ENCODE data around the gene GUCY2D.
A peak's percentile ranks its signal among the peaks of the same experiment; 100 is the strongest.

Gene GUCY2D

DNA sequence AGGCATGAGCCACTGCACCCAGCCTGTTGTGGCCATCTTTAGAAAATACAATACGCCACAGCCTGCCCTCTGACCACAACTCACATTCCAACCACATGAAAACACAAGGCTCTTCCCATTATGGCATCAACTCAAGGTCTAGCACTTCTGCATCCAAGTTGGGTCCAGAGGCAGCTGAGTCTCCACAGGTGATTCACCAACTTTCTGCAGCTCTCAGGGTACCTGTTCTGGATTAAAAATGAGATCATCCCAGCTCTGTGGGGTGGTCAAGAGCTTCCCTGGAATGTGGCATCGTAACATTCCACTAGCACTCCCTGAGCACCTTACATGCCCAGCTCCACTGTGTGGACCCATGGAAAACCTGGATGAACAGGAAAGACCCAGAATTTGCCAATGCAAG is 9.9 kb upstream of the GUCY2D start:
- DNase-seq (ENCODE audit: low spot score), result no peak

- DNase-seq (ENCODE audit: low spot score), result no peak
These were observed 9.5 kb upstream of the GUCY2D start for GRCh38 chr17:7992924-7993323.

GRCh38 chr17:7993972-7994589 is 8.3 kb upstream of the GUCY2D start:
- DNase-seq (ENCODE audit: low spot score), result no peak

GRCh38 chr17:7995724-7996123 is 6.7 kb upstream of the GUCY2D start:
- no peak for DNase-seq (ENCODE audit: low spot score)

GRCh38 chr17:7997186-7997585 is 5.2 kb upstream of the GUCY2D start:
- peak; percentile 28 for DNase-seq (ENCODE audit: low spot score)

DNA sequence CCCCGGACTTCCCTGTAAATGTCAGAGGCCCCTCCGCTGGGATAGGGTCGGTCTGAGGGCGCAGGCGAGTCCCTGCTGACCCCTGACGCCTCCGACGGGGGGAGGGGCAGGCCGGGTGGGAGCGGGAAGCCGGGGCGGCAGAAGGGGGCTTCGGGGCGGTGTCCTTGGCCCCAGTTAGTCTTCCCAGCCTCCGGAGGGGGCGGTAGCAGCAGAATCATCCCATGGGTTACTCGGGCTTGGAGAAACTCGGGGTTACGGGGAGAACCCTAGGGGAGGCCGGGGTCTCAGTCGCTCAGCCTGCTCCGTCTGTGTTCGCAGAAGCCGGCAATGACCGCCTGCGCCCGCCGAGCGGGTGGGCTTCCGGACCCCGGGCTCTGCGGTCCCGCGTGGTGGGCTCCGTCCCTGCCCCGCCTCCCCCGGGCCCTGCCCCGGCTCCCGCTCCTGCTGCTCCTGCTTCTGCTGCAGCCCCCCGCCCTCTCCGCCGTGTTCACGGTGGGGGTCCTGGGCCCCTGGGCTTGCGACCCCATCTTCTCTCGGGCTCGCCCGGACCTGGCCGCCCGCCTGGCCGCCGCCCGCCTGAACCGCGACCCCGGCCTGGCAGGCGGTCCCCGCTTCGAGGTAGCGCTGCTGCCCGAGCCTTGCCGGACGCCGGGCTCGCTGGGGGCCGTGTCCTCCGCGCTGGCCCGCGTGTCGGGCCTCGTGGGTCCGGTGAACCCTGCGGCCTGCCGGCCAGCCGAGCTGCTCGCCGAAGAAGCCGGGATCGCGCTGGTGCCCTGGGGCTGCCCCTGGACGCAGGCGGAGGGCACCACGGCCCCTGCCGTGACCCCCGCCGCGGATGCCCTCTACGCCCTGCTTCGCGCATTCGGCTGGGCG is 542 bp downstream of the GUCY2D start:
- no peak for DNase-seq (ENCODE audit: low spot score)

GRCh38 chr17:8003594-8004181 is 1.3 kb downstream of the GUCY2D start:
- DNase-seq (ENCODE audit: low spot score), result no peak

- DNase-seq (ENCODE audit: low spot score), result no peak
These were observed 2.5 kb downstream of the GUCY2D start for GRCh38 chr17:8004899-8005298.

DNA sequence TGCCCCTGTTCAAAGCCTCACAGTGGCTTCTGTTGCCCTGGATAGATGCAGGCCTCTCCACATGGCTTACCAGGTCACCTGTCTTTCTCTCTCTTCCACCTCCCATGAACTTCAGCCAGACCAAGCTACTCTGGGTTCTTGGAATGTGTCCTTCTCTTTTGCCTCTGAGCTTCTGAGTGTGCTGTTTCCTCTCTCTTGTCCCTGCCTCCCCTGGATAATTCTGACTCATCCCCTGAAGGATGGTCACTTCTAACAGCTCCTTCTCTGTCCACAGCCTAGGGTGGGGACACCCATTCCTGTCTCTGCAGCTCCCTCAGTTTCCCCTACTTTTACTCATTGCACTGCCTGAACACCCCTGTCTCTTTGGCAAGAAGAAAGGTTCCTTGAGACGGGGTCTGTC is 2.9 kb downstream of the GUCY2D start:
- no peak for DNase-seq (ENCODE audit: low spot score)

- DNase-seq (ENCODE audit: low spot score), result no peak
These were observed 3.7 kb downstream of the GUCY2D start for GRCh38 chr17:8005967-8006730.

- DNase-seq (ENCODE audit: low spot score), result no peak
These were observed 4.6 kb downstream of the GUCY2D start for GRCh38 chr17:8006836-8007680.

- DNase-seq (ENCODE audit: low spot score), result no peak
These were observed 5.4 kb downstream of the GUCY2D start for GRCh38 chr17:8007836-8008235.

GRCh38 chr17:8012045-8012580 is 9.7 kb downstream of the GUCY2D start:
- DNase-seq (ENCODE audit: low spot score), result no peak

- DNase-seq (ENCODE audit: low spot score), result no peak
These were observed 10.7 kb downstream of the GUCY2D start for GRCh38 chr17:8012996-8013640.

- DNase-seq (ENCODE audit: low spot score), result no peak
These were observed 11.5 kb downstream of the GUCY2D start for GRCh38 chr17:8013731-8014557.

GRCh38 chr17:8014558-8014850 is 12.1 kb downstream of the GUCY2D start:
- no peak for DNase-seq (ENCODE audit: low spot score)

GRCh38 chr17:8015236-8015956 is 13.0 kb downstream of the GUCY2D start:
- no peak for DNase-seq (ENCODE audit: low spot score)

GRCh38 chr17:8015957-8016631 is 13.7 kb downstream of the GUCY2D start:
- no peak for DNase-seq (ENCODE audit: low spot score)
